Measurements from ENCODE around the gene F13B.
"Not testable (repeated sequence)": the region's sequence is repeated elsewhere in the genome, so short reads cannot be mapped to it uniquely, and the experiment has no call there.

Gene F13B

DNA sequence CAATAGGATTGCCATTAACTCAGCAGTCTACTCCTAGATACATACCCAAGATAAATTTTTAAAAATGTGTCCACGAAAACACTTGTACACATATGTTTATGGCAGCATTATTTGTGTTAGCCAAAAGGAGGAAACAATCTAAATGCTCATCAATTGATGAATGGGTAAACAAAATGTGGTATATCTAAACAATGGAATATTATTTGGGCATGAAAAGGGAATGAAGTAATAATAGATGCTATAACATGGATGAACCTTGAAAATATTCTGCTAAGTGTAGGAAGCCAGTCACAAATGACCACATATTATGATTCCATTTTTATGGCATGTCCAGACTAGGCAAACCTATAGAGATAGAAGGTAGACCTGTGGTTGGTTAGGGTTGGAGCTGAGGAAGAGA, 55.4 kb downstream of the F13B start:
- Histone ChIP-seq H3K36me3 (ENCODE audit: control insufficient read depth, insufficient read depth, low read length) (no peaks in the 10 kb centered on the region), H3K27me3 (ENCODE audit: control insufficient read depth, insufficient read depth, low read length) (no peaks in the 10 kb centered on the region), H3K27ac (ENCODE audit: low read depth, low read length) (no peak overlapping the region), H3K4me3 (ENCODE audit: low read depth, low read length) (no peak overlapping the region), H3K9ac (ENCODE audit: low read length) (no peak overlapping the region), H3K9me3 (ENCODE audit: control insufficient read depth, insufficient read depth, low read depth, low read length) (peaks cover 8% of the 10 kb centered on the region), H3K4me1 (ENCODE audit: control insufficient read depth, insufficient read depth, low read length) (no peaks in the 10 kb centered on the region)

DNA sequence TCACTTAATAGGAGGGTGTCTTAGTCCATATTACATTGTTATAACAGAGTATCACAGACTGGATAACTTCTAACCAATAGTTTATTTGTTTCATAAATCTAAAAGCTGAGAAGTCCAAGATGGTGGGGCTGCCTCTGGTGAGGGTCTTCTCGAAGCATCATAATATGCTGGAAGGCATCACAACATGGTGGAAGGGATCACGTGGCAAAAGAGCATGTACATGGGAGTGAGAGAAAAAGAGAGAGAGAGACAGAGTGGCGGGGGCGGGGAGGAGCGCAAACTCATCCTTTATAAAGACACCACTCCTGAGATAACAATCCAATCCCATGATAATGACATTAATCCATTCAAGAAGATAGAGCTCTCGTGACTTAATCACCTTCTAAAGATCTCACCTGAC, 58.2 kb downstream of the F13B start:
- H3K9ac ChIP-seq (ENCODE audit: low read length), result no peak overlapping the region
- no peaks in the 10 kb centered on the region for H3K36me3 ChIP-seq (ENCODE audit: control insufficient read depth, insufficient read depth, low read length)
- H3K27me3 ChIP-seq (ENCODE audit: control insufficient read depth, insufficient read depth, low read length), result no peaks in the 10 kb centered on the region
- no peak overlapping the region for H3K27ac ChIP-seq (ENCODE audit: low read depth, low read length)
- H3K4me3 ChIP-seq (ENCODE audit: low read depth, low read length), result no peak overlapping the region
- H3K9me3 ChIP-seq (ENCODE audit: control insufficient read depth, insufficient read depth, low read depth, low read length), result peaks cover 8% of the 10 kb centered on the region
- H3K4me1 ChIP-seq (ENCODE audit: control insufficient read depth, insufficient read depth, low read length), result no peaks in the 10 kb centered on the region

DNA sequence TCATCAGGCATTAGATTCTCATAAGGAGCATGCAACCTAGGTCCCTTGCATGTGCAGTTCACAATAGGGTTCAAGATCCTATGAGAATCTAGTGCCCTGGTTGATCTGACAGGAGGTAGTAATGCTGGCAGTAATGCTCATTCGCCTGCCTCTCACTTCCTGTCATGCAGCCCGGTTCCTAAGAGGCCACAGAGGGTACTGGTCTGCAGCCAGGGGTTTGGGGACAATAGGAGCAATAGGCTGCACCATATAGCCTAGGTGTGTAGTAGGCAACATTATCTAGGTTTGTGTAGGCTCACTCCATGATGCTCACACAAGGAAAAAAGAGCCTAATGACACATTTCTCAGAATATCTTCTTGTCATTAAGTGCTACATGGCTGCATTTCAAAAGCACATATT, 63.9 kb downstream of the F13B start:
- H3K36me3 ChIP-seq (ENCODE audit: control insufficient read depth, insufficient read depth, low read length), result no peaks in the 10 kb centered on the region
- no peak overlapping the region for H3K27ac ChIP-seq (ENCODE audit: low read depth, low read length)
- no peak overlapping the region for H3K9ac ChIP-seq (ENCODE audit: low read length)
- no peak overlapping the region for H3K4me3 ChIP-seq (ENCODE audit: low read depth, low read length)
- no peaks in the 10 kb centered on the region for H3K9me3 ChIP-seq (ENCODE audit: control insufficient read depth, insufficient read depth, low read depth, low read length)
- no peaks in the 10 kb centered on the region for H3K27me3 ChIP-seq (ENCODE audit: control insufficient read depth, insufficient read depth, low read length)
- H3K4me1 ChIP-seq (ENCODE audit: control insufficient read depth, insufficient read depth, low read length), result no peaks in the 10 kb centered on the region

DNA sequence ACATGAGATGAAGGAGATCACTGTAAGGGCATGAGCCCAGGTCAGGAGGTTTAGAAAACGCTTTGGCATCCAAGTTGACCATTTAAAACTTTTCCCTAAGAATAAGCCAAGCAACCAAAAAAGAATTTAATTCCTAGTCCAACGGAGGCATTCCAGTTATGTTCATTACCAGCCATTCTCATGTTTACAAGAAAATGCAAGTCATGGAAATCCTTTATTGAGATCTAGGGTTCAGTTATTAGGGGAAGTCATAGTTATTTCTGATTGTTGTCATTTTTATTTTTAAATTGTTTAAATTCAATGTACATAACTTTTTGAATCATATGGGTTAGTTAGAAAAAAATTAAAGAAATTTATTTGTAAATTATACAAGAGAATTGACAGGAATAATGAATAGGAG, 65.2 kb downstream of the F13B start:
- no peaks in the 10 kb centered on the region for H3K27me3 ChIP-seq (ENCODE audit: control insufficient read depth, insufficient read depth, low read length)
- H3K4me3 ChIP-seq (ENCODE audit: low read depth, low read length), result no peak overlapping the region
- no peaks in the 10 kb centered on the region for H3K9me3 ChIP-seq (ENCODE audit: control insufficient read depth, insufficient read depth, low read depth, low read length)
- no peak overlapping the region for H3K9ac ChIP-seq (ENCODE audit: low read length)
- no peak overlapping the region for H3K27ac ChIP-seq (ENCODE audit: low read depth, low read length)
- H3K4me1 ChIP-seq (ENCODE audit: control insufficient read depth, insufficient read depth, low read length), result no peaks in the 10 kb centered on the region
- H3K36me3 ChIP-seq (ENCODE audit: control insufficient read depth, insufficient read depth, low read length), result no peaks in the 10 kb centered on the region

DNA sequence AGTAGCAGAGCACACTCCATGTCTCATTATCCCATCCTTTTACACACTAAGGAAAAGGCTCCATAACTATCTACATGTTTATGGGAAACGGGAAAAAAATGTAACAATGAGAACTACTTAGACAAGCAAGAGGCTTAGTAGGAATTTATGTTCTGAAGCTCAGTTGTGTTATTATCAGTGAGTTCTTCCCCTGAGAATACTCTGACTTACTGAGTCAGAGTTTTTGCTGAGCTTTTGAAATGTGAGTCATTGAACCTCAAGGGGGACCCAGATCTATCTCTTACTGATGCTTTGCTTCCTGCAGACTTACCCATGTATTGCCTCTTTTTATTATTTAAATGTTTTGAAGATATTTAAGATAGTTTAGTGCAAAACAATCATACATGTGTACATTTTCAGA, 69.6 kb downstream of the F13B start:
- Histone ChIP-seq H3K4me1 (ENCODE audit: control insufficient read depth, insufficient read depth, low read length) (peaks cover 3% of the 10 kb centered on the region), H3K9me3 (ENCODE audit: control insufficient read depth, insufficient read depth, low read depth, low read length) (no peaks in the 10 kb centered on the region), H3K36me3 (ENCODE audit: control insufficient read depth, insufficient read depth, low read length) (no peaks in the 10 kb centered on the region), H3K27me3 (ENCODE audit: control insufficient read depth, insufficient read depth, low read length) (no peaks in the 10 kb centered on the region), H3K4me3 (ENCODE audit: low read depth, low read length) (no peak overlapping the region), H3K27ac (ENCODE audit: low read depth, low read length) (no peak overlapping the region), H3K9ac (ENCODE audit: low read length) (no peak overlapping the region)

DNA sequence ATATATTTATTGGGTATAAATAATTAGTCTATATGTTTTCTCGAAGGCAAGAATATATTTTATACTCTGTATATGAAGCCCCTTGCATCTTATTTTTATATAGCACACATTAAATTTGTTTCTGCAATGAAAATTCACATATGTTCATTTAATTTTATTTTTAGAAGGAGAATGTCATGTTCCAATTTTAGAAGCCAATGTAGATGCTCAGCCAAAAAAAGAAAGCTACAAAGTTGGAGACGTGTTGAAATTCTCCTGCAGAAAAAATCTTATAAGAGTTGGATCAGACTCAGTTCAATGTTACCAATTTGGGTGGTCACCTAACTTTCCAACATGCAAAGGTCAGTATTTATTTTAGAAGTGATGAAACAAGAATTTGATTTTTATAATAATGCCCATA, 73.1 kb downstream of the F13B start:
- H3K9me3 ChIP-seq (ENCODE audit: control insufficient read depth, insufficient read depth, low read depth, low read length), result no peaks in the 10 kb centered on the region
- H3K4me3 ChIP-seq (ENCODE audit: low read depth, low read length), result no peak overlapping the region
- no peak overlapping the region for H3K9ac ChIP-seq (ENCODE audit: low read length)
- H3K27me3 ChIP-seq (ENCODE audit: control insufficient read depth, insufficient read depth, low read length), result no peaks in the 10 kb centered on the region
- H3K4me1 ChIP-seq (ENCODE audit: control insufficient read depth, insufficient read depth, low read length), result peaks cover 12% of the 10 kb centered on the region
- no peaks in the 10 kb centered on the region for H3K36me3 ChIP-seq (ENCODE audit: control insufficient read depth, insufficient read depth, low read length)
- H3K27ac ChIP-seq (ENCODE audit: low read depth, low read length), result no peak overlapping the region

DNA sequence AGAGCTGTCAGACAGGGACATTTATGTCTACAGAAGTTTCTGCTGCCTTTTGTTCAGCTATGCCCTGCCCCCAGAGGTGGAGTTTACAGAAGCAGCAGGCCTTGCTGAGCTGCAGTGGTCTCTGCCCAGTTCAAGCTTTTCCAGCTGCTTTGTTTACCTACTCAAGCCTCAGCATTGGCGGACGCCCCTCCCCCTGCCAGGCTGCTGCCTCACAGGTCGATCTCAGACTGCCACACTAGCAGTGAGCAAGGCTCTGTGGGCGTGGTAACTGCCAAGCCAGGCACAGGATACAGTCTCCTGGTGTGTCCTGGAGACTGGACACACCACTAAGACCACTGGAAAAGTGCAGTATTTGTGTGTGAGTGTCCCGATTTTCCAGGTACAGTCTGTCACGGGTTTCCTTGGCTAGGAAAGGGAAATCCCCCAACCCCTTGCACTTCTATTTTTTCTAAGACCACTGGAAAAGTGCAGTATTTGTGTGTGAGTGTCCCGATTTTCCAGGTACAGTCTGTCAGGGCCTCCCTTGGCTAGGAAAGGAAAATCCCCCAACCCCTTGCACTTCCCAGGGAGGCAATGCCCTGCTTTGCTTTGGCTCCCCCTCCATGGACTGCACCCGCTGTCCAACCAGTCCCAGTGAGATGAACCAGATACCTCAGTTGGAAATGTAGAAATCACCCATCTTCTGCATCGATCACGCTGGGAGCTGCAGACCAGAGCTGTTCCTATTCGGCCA, 75.0 kb downstream of the F13B start:
- not testable (repeated sequence) for H3K27me3 ChIP-seq (ENCODE audit: control insufficient read depth, insufficient read depth, low read length); H3K9me3 ChIP-seq (ENCODE audit: control insufficient read depth, insufficient read depth, low read depth, low read length); H3K36me3 ChIP-seq (ENCODE audit: control insufficient read depth, insufficient read depth, low read length)
- Histone ChIP-seq H3K27ac (ENCODE audit: low read depth, low read length) (0 out of 2 replicates have a peak overlapping the region, but pooled peaks have one; percentile 48), H3K4me3 (ENCODE audit: low read depth, low read length) (peak overlapping the region; percentile 45), H3K4me1 (ENCODE audit: control insufficient read depth, insufficient read depth, low read length) (peaks cover 12% of the 10 kb centered on the region), H3K9ac (ENCODE audit: low read length) (peak overlapping the region; percentile 50)

Data from HUES6 (cell line).